ENCODE measurements around the gene TENM3. TPM values are rescaled to one million over a fixed set of nuclear protein-coding genes. Genes with fewer than 3 reads are reported as not detected.
"Not testable (repeated sequence)": the region's sequence is repeated elsewhere in the genome, so short reads cannot be mapped to it uniquely, and the experiment has no call there.

Gene TENM3
- total RNA-seq, result 1 to 10 TPM; 3.4 to 9.8 (median 6.9) TPM

DNA sequence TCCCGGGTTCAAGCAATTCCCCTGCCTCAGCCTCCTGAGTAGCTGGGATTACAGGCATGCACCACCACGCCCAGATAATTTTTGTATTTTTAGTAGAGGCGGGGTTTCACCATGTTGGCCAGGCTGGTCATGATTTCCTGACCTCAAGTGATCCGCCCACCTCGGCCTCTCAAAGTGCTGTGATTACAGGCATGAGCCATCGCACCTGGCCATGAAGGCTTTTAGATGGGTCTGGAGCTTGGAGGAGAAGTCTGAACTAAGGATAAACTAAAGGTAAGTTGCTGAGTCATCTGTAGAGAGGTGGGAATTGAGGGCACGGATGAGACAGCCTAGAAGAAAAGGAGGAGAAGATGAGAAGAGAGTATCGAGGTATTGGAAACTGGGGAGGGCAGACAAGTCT lies at the start of gene TENM3:
TENM3 (plus strand) TSS at position 199 of the 400 bp plus-strand sequence. CDS start 80,619 bp downstream, outside the sequence.
- in situ Hi-C loops (cut with MboI; ENCODE audit: low pct_ligation_motif_present in 1 of 4, low pct_unique_long_range_greater_than_20kb in 1 of 4, low sequenced_read_pairs in 3 of 4); H3K27me3 ChIP-seq; H3K9me3 ChIP-seq; H3K36me3 ChIP-seq; H3K4me1 ChIP-seq; intact Hi-C loops (cut with DNase I; ENCODE audit: low total_unique reads); H3K4me3 ChIP-seq; H3K27ac ChIP-seq; DNase-seq: not testable (repeated sequence)
- WGBS, 2 donors (ENCODE audit: low coverage in 1 of 2), result 92 to 94% methylated on average over 5 to 8 of the region's 8 CpGs

DNA sequence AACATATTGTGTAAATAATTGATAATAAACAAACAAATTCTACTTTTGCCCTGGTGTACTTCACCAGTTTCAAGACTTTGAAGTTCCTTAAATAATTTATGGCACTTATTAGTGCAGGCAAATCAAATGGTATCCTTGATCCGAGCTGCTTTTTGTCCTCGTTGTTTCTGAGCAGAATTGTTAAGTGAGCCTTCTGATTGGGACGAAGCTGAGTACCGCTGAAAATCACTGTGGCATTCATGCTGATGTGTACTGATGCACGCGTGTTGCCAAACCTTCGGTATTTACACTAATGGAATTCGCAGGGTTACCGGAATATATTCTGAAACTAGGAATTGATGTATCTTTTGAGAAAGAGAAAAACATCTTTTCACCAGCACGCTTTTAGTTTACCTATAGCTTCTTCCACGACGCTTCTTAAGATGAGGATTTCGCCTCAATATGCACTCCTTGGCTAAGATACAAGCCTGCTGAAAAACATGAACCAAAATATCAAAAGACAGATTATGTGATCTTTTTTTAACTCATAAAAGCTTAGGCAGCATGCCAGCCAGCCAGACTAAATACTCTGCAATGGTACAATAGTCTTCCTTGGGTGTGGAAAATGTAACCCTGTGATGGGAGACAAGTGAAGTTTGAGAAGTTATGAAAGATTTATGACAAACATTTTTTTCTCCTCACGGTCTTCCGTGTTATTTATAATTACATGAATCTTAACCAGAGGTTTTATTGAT lies 48.9 kb upstream of the TENM3 start:
- intact Hi-C loops (cut with DNase I; ENCODE audit: low total_unique reads) (no loop called here), in situ Hi-C loops (cut with MboI; ENCODE audit: low pct_ligation_motif_present in 1 of 4, low pct_unique_long_range_greater_than_20kb in 1 of 4, low sequenced_read_pairs in 3 of 4) (no loop called here)
- WGBS, 2 donors (ENCODE audit: low coverage in 1 of 2), result 75% methylated on average over 15 of the region's 15 CpGs

DNA sequence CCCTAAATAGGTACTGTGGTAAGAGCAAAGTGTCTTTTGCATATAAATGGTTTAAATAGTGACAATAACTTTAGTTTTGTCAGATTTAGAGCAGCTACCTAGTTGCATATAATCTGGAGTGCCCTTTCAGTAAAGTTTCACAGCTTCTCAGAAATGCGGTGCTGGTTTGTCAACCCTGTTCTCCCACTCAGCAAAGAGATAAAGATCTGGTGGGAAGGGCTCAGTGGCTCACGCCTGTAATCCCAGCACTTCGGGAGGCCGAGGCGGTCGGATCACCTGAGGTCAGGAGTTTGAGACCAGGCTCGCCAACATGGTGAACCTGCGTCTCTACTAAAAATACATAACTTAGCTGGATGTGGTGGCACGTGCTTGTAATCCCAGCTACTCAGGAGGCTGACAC lies 45.6 kb upstream of the TENM3 start:
- DNase-seq, result no peak
- Histone ChIP-seq H3K9me3 (no peaks in the 10 kb centered on the region), H3K27ac (no peak overlapping the region), H3K4me3 (no peak overlapping the region), H3K36me3 (no peaks in the 10 kb centered on the region), H3K27me3 (no peaks in the 10 kb centered on the region), H3K4me1 (no peaks in the 10 kb centered on the region)
- 81 to 92% methylated on average over 3 to 9 of the region's 9 CpGs for WGBS, 2 donors (ENCODE audit: low coverage in 1 of 2)
- intact Hi-C loops (cut with DNase I; ENCODE audit: low total_unique reads) (no loop called here), in situ Hi-C loops (cut with MboI; ENCODE audit: low pct_ligation_motif_present in 1 of 4, low pct_unique_long_range_greater_than_20kb in 1 of 4, low sequenced_read_pairs in 3 of 4) (no loop called here)
- TF ChIP-seq, protein P1, sequence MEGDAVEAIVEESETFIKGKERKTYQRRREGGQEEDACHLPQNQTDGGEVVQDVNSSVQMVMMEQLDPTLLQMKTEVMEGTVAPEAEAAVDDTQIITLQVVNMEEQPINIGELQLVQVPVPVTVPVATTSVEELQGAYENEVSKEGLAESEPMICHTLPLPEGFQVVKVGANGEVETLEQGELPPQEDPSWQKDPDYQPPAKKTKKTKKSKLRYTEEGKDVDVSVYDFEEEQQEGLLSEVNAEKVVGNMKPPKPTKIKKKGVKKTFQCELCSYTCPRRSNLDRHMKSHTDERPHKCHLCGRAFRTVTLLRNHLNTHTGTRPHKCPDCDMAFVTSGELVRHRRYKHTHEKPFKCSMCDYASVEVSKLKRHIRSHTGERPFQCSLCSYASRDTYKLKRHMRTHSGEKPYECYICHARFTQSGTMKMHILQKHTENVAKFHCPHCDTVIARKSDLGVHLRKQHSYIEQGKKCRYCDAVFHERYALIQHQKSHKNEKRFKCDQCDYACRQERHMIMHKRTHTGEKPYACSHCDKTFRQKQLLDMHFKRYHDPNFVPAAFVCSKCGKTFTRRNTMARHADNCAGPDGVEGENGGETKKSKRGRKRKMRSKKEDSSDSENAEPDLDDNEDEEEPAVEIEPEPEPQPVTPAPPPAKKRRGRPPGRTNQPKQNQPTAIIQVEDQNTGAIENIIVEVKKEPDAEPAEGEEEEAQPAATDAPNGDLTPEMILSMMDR (IDR thresholded peaks at IDR 0.05), result no peak
- TF ChIP-seq POLR2A (IDR thresholded peaks at IDR 0.05) (no peak), EP300 (IDR thresholded peaks at IDR 0.05; ENCODE audit: low read depth) (no peak), POLR2AphosphoS5 (IDR thresholded peaks at IDR 0.05) (no peak)

More for the DNA sequence above, 48.9 kb upstream of the TENM3 start:
- Histone ChIP-seq H3K36me3 (no peaks in the 10 kb centered on the region), H3K4me3 (no peak overlapping the region), H3K9me3 (no peaks in the 10 kb centered on the region), H3K4me1 (no peaks in the 10 kb centered on the region), H3K27ac (no peak overlapping the region), H3K27me3 (no peaks in the 10 kb centered on the region)
- DNase-seq, result no peak
- TF ChIP-seq POLR2AphosphoS5 (IDR thresholded peaks at IDR 0.05) (no peak), EP300 (IDR thresholded peaks at IDR 0.05; ENCODE audit: low read depth) (no peak), POLR2A (IDR thresholded peaks at IDR 0.05) (no peak)
- TF ChIP-seq, protein P1 (IDR thresholded peaks at IDR 0.05), result no peak

DNA sequence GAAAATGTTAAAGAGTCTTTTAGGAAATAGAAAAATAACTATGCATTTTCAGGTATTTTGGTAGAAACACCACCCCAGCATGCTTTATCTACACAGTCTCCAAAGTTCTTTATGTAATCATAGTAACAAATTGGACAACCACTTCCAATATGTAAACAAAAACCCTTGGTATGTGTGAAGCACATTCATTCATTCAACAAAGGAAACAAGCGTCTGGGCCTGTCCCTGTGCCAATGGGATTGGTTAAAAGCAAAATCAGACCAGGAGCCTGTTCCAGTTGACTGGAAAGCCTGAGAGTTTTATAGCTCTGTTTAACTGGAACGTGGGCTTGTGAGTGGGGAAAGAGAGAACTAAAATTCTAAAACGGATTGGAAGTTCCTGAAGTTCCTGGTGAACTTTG lies 41.3 kb upstream of the TENM3 start:
- intact Hi-C loops (cut with DNase I; ENCODE audit: low total_unique reads), result no loop called here
- in situ Hi-C loops (cut with MboI; ENCODE audit: low pct_ligation_motif_present in 1 of 4, low pct_unique_long_range_greater_than_20kb in 1 of 4, low sequenced_read_pairs in 3 of 4), result no loop called here
- TF ChIP-seq EP300 (IDR thresholded peaks at IDR 0.05; ENCODE audit: low read depth), result no peak
- TF ChIP-seq, protein P1 (IDR thresholded peaks at IDR 0.05), result no peak
- TF ChIP-seq POLR2AphosphoS5 (IDR thresholded peaks at IDR 0.05), result no peak
- TF ChIP-seq POLR2A (IDR thresholded peaks at IDR 0.05), result no peak
- Histone ChIP-seq H3K27me3 (no peaks in the 10 kb centered on the region), H3K4me3 (no peak overlapping the region), H3K36me3 (no peaks in the 10 kb centered on the region), H3K9me3 (no peaks in the 10 kb centered on the region), H3K27ac (no peak overlapping the region), H3K4me1 (no peaks in the 10 kb centered on the region)
- no peak for DNase-seq
- 14 to 34% methylated on average over 3 of the region's 3 CpGs for WGBS, 2 donors (ENCODE audit: low coverage in 1 of 2)

DNA sequence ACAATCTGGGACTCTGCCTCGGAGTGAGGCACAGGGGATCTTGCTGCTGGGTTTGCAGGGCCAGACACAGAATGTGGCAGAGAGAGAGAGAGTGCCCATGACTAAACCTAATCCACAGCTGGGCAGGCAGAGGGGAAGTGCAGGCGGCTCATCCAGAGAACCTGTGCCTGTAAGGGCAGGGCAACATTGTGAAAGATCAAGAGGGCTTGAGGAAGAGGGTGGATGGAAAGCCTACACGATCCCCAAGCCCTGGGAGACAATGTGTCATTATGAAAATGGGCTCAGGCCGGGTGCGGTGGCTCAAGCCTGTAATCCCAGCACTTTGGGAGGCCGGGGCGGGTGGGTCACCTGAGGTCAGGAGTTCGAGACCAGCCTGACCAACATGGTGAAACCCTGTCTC lies 40.6 kb upstream of the TENM3 start:
- Histone ChIP-seq H3K4me3 (no peak overlapping the region), H3K4me1 (peaks cover 0 to 4% (median 0%) of the 10 kb centered on the region in 4 donors), H3K27ac (no peak overlapping the region), H3K9me3 (no peaks in the 10 kb centered on the region), H3K27me3 (no peaks in the 10 kb centered on the region), H3K36me3 (no peaks in the 10 kb centered on the region)
- intact Hi-C loops (cut with DNase I; ENCODE audit: low total_unique reads) (no loop called here), in situ Hi-C loops (cut with MboI; ENCODE audit: low pct_ligation_motif_present in 1 of 4, low pct_unique_long_range_greater_than_20kb in 1 of 4, low sequenced_read_pairs in 3 of 4) (no loop called here)
- no peak for DNase-seq
- WGBS, 2 donors (ENCODE audit: low coverage in 1 of 2), result 86 to 90% methylated on average over 2 to 8 of the region's 8 CpGs
- TF ChIP-seq, protein P1 (IDR thresholded peaks at IDR 0.05), result no peak
